Calu3 (cell line): Measurements from ENCODE around the gene ATOH8. TPM values are rescaled to one million over a fixed set of nuclear protein-coding genes. Genes with fewer than 3 reads are reported as not detected.

ENCODE experiments used
- BruUV-seq: library from RNA; stranded (reverse); fragments of 400-500 nt; replicated peaks from 2 replicates; lab custom pipeline; 2021; lab: Mats Ljungman, UMichigan
- CTCF ChIA-PET: fragments of 300-600 bp; sonication (Branson Sonifier 250); formaldehyde crosslinking; loops from one replicate; lab custom pipeline; 2022; ENCODE audit warnings: antibody characterized with exemption; lab: Charles Lee
- DNase-seq: peaks from one replicate; pipeline ENCODE4 v3.0.0; 2022
- H3K27ac Mint-ChIP-seq: one replicate; pipeline ENCODE4 v1.8.0; 2022; ENCODE audit warnings: mixed read lengths; ENCODE audit not compliant: unreplicated experiment
- H3K27me3 Mint-ChIP-seq: one replicate; pipeline ENCODE4 v1.8.0; 2022; ENCODE audit warnings: mixed read lengths; ENCODE audit not compliant: unreplicated experiment
- H3K36me3 Mint-ChIP-seq: one replicate; pipeline ENCODE4 v1.8.0; 2022; ENCODE audit warnings: mild to moderate bottlenecking, moderate library complexity, mixed read lengths; ENCODE audit not compliant: insufficient read depth, unreplicated experiment
- H3K4me1 Mint-ChIP-seq: one replicate; pipeline ENCODE4 v1.8.0; 2022; ENCODE audit warnings: mild to moderate bottlenecking, low read depth, mixed read lengths; ENCODE audit not compliant: unreplicated experiment
- H3K4me3 Mint-ChIP-seq: one replicate; pipeline ENCODE4 v1.8.0; 2022; ENCODE audit warnings: mild to moderate bottlenecking, low read depth, moderate library complexity, mixed read lengths; ENCODE audit not compliant: unreplicated experiment
- H3K9me3 Mint-ChIP-seq: one replicate; pipeline ENCODE4 v1.8.0; 2022; ENCODE audit warnings: low read depth, mixed read lengths; ENCODE audit not compliant: unreplicated experiment
- intact Hi-C: fragments of 100-400 bp; cut with micrococcal nuclease; formaldehyde crosslinking; loops from one replicate; pipeline ENCODE4 v1.10.0; 2022; ENCODE audit not compliant: unreplicated experiment
- total RNA-seq: library from RNA; stranded (reverse); gene quantifications from 2 replicates; pipeline ENCODE4 v1.2.3, GENCODE V29; 2022
- TF ChIP-seq, protein P1 (sequence below): fragments of 200-600 bp; IDR thresholded peaks from one replicate; pipeline ENCODE4 v1.8.0; 2022; ENCODE audit warnings: antibody characterized with exemption; ENCODE audit not compliant: unreplicated experiment

Gene ATOH8
- total RNA-seq, 1 experiment from 2014 or later: 0.19 TPM

- BruUV-seq: no TSS peak
- Mint-ChIP-seq H3K4me3 (no peak overlapping the region), H3K9me3 (peaks cover 4% of the 10 kb centered on the region), H3K36me3 (no peaks in the 10 kb centered on the region), H3K27ac (no peak overlapping the region), H3K27me3 (peaks cover 58% of the 10 kb centered on the region), H3K4me1 (no peaks in the 10 kb centered on the region)
- TF ChIP-seq, protein P1, sequence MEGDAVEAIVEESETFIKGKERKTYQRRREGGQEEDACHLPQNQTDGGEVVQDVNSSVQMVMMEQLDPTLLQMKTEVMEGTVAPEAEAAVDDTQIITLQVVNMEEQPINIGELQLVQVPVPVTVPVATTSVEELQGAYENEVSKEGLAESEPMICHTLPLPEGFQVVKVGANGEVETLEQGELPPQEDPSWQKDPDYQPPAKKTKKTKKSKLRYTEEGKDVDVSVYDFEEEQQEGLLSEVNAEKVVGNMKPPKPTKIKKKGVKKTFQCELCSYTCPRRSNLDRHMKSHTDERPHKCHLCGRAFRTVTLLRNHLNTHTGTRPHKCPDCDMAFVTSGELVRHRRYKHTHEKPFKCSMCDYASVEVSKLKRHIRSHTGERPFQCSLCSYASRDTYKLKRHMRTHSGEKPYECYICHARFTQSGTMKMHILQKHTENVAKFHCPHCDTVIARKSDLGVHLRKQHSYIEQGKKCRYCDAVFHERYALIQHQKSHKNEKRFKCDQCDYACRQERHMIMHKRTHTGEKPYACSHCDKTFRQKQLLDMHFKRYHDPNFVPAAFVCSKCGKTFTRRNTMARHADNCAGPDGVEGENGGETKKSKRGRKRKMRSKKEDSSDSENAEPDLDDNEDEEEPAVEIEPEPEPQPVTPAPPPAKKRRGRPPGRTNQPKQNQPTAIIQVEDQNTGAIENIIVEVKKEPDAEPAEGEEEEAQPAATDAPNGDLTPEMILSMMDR: no peak
- CTCF ChIA-PET: interaction anchor here (0.9 kb wide), 1 partner anchor 27 kb away, joined by 3 read pairs; no protein-coding TSS in a partner anchor
- intact Hi-C loops: loop anchor here (10.0 kb wide), 1 partner anchor 365 kb away; no protein-coding TSS in a partner anchor
- DNase-seq: no peak
Observed at GRCh38 chr2:85719609-85720240, 34.1 kb upstream of the ATOH8 start.

DNA sequence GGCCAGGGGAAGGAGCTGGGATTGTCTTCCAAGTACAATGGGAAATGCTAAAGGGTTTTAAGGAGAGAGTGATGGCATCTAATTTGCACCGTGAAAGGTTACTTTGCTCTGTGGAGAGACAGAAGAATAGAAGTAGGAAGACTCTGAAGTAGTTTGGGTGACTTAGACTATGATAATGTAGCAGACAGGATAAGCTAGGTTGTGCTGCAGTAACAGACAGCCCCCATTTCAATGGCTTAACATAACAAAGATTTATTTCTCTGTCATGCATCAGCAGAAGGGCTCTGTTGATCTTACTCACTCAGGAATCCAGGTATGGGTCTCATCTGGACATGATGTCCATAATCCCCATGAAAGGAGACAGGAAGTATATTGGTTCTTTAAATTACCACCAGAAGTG lies 33.3 kb upstream of the ATOH8 start:
- no peaks in the 10 kb centered on the region for H3K36me3 Mint-ChIP-seq
- DNase-seq: no peak
- peaks cover 4% of the 10 kb centered on the region for H3K9me3 Mint-ChIP-seq
- no peaks in the 10 kb centered on the region for H3K4me1 Mint-ChIP-seq
- CTCF ChIA-PET: interaction anchor here (0.9 kb wide), 1 partner anchor 26 kb away, joined by 3 read pairs; no protein-coding TSS in a partner anchor
- BruUV-seq: no TSS peak
- no peak overlapping the region for H3K4me3 Mint-ChIP-seq
- TF ChIP-seq, protein P1: no peak
- H3K27me3 Mint-ChIP-seq: peaks cover 66% of the 10 kb centered on the region
- intact Hi-C loops: loop anchor here (10.0 kb wide), 1 partner anchor 364 kb away; no protein-coding TSS in a partner anchor
- H3K27ac Mint-ChIP-seq: no peak overlapping the region

DNA sequence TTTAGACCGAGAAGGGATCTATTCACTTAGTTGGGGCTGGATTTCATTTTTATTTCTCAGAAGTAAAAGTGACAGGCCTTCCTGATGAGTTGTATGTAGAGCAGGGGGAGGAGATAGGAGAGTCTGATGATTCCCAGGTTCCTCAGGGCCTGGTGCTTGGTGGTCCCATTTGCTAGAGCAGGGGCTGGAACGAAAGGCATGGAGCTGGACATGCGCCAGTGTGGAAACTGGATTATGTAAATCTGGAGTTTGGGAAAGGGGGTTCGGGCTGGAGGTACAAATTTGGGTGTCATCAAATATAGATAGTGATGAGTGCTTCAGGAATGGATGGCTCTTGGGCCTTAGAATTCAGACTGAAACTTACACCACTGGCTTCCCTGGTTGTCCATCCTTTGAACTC lies 32.1 kb upstream of the ATOH8 start:
- intact Hi-C loops: loop anchor here (10.0 kb wide), 1 partner anchor 363 kb away; no protein-coding TSS in a partner anchor
- Mint-ChIP-seq H3K27ac (no peak overlapping the region), H3K27me3 (peaks cover 72% of the 10 kb centered on the region), H3K4me1 (no peaks in the 10 kb centered on the region), H3K4me3 (no peak overlapping the region), H3K36me3 (no peaks in the 10 kb centered on the region), H3K9me3 (peaks cover 4% of the 10 kb centered on the region)
- TF ChIP-seq, protein P1: no peak
- CTCF ChIA-PET: interaction anchor here (0.7 kb wide), 1 partner anchor 9 kb away, joined by 3 read pairs; no protein-coding TSS in a partner anchor
- BruUV-seq: no TSS peak
- no peak for DNase-seq

- H3K4me1 Mint-ChIP-seq: no peaks in the 10 kb centered on the region
- DNase-seq: no peak
- intact Hi-C loops: loop anchor here (10.0 kb wide), 1 partner anchor 362 kb away; no protein-coding TSS in a partner anchor
- no TSS peak for BruUV-seq
- TF ChIP-seq, protein P1: no peak
- H3K4me3 Mint-ChIP-seq: no peak overlapping the region
- CTCF ChIA-PET: interaction anchor here (0.7 kb wide), 1 partner anchor 10 kb away, joined by 5 read pairs; no protein-coding TSS in a partner anchor
- H3K9me3 Mint-ChIP-seq: peaks cover 4% of the 10 kb centered on the region
- H3K36me3 Mint-ChIP-seq: no peaks in the 10 kb centered on the region
- H3K27me3 Mint-ChIP-seq: peaks cover 70% of the 10 kb centered on the region
- H3K27ac Mint-ChIP-seq: no peak overlapping the region
Observed at GRCh38 chr2:85722519-85722918, 31.3 kb upstream of the ATOH8 start.
